ENCODE results near the gene RALGAPA2. TPM values are rescaled to one million over a fixed set of nuclear protein-coding genes. Genes with fewer than 3 reads are reported as not detected.
A peak's percentile ranks its signal among the peaks of the same experiment; 100 is the strongest.

Gene RALGAPA2
- total RNA-seq, 1 donor = 5.6 TPM

DNA sequence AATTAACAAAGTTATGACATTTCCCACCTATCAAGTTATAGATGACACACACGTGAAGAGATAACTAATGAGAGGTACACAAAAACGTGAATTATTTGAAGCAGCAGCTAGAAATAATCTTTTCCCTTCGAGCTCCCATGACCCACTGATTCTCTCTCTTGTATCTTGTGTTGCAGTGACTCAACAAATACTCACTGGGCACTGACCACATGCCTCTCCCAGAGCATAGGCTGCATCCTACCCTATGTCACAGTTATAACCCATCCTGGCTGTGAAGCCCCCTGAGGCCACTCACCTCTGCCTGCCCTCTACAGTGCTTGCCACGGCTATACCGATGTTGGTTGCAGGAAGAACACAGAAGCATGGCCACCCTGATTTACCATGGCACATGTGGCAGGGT is 252.7 kb downstream of the RALGAPA2 start:
- H3K4me3 ChIP-seq (ENCODE audit: low read depth, low read length) = no peak overlapping the region
- DNase-seq (ENCODE audit: low read depth) = no peak
- TF ChIP-seq CTCF (IDR thresholded peaks at IDR 0.05; ENCODE audit: insufficient read depth, low read depth, low read length) = no peak

GRCh38 chr20:20457392-20458126 is 254.9 kb downstream of the RALGAPA2 start:
- peak; percentile 38 for DNase-seq (ENCODE audit: low read depth)
- H3K4me3 ChIP-seq (ENCODE audit: low read depth, low read length) = no peak overlapping the region
- TF ChIP-seq CTCF (IDR thresholded peaks at IDR 0.05; ENCODE audit: insufficient read depth, low read depth, low read length) = no peak

- peak; percentile 52 for DNase-seq (ENCODE audit: low read depth)
- TF ChIP-seq CTCF (IDR thresholded peaks at IDR 0.05; ENCODE audit: insufficient read depth, low read depth, low read length) = no peak
- H3K4me3 ChIP-seq (ENCODE audit: low read depth, low read length) = no peak overlapping the region
These were observed 255.7 kb downstream of the RALGAPA2 start for GRCh38 chr20:20456741-20457140.

DNA sequence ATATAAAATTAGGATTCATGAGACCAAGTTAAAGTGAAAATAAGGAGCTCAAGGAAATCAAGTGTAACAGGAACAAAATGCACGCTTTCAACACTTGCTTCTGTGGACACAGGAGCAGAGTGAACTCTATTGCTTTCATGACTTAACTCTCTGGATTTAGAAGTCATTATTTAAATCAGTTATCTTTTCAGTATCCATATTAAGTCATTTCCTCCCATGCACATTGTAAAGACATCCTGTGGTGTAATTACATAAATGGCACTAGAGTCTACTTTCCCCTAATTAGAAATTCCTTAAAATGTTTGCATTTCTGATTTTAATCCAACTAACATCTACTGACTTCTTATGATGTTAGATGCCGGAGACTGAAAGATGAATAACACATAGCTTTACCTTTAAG is 256.5 kb downstream of the RALGAPA2 start:
- no peak for TF ChIP-seq CTCF (IDR thresholded peaks at IDR 0.05; ENCODE audit: insufficient read depth, low read depth, low read length)
- no peak overlapping the region for H3K4me3 ChIP-seq (ENCODE audit: low read depth, low read length)
- no peak for DNase-seq (ENCODE audit: low read depth)

GRCh38 chr20:20454850-20455627 is 257.4 kb downstream of the RALGAPA2 start:
- no peak for TF ChIP-seq CTCF (IDR thresholded peaks at IDR 0.05; ENCODE audit: insufficient read depth, low read depth, low read length)
- H3K4me3 ChIP-seq (ENCODE audit: low read depth, low read length) = no peak overlapping the region
- no peak for DNase-seq (ENCODE audit: low read depth)

- no peak overlapping the region for H3K4me3 ChIP-seq (ENCODE audit: low read depth, low read length)
- no peak for TF ChIP-seq CTCF (IDR thresholded peaks at IDR 0.05; ENCODE audit: insufficient read depth, low read depth, low read length)
- no peak for DNase-seq (ENCODE audit: low read depth)
These were observed 258.1 kb downstream of the RALGAPA2 start for GRCh38 chr20:20454367-20454766.
